HS-27A (cell line): ENCODE results near the gene RBM20.

Experiments used
- DNase-seq: peaks from one replicate; pipeline ENCODE4 v3.0.0-alpha.2; 2012; ENCODE audit warnings: low read depth, missing footprints

Gene RBM20

DNA sequence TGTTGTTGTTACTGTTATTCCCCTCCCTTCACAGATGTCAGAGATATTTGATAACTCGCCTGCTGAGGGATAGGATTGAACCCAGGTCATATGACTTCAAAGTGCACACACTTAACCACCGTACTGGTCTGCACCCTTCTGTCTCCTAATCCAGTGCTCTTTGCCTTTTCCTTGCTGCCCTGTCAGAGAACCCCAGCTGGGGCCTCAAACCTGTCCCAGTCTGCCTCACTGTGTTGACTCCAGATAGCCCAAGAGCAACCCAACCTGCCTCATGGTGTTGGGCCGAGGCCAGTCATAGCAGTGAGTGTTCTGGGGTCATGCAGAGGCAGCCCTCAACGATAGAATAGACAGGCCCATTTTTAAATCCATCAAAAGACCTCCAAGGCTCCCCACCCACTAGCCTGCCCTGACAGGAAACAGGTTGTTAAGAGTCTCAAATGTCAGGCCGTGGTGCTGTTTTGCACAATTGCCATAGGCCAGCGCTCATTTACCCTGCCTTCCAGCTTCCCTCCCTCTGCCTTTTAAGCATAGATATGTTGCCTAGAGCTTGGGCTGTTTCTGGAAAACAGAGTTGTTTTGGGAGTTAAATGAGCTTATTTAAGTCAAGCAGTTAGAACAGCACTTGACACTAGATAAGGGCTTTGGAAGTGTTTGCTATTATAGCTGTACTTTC is 190.6 kb downstream of the RBM20 start:
- DNase-seq: no peak

DNA sequence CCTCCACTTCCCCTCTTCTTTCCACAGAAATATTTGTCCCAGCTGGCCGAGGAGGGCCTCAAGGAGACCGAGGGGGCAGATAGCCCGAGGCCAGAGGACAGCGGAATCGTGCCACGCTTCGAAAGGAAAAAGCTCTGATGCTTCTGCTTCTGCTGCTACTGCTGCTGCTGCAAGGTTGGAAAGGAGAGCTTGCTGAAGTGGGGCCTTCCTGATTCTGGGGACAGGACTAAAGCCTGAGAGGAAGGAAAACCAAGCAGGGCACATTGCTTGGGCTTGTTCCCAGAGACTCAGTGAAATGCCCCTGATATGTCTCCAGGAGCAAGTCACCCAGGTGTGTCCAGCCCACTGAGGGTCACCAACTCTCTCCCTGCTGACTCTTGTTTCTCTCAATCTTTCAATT is 191.7 kb downstream of the RBM20 start:
- DNase-seq: no peak

DNA sequence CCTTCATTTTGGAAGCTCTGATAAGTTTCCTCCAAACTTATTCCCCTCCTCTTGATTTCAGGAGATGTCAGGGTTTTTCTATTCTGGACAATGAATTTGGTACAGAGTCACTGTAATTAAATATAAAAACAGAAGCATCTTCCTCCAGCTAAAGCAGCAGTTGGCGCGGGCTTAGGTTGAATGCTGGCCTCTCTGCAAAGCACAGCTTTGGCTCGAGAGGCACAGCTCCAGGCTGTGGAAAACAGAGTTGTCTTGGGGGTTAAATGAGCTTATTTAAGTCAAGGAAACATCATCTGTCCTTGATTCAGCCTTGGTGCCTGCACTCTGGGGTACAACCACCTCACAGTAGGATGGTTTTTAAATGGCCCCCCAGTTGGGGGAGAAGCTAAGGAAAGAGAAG is 192.6 kb downstream of the RBM20 start:
- no peak for DNase-seq

DNA sequence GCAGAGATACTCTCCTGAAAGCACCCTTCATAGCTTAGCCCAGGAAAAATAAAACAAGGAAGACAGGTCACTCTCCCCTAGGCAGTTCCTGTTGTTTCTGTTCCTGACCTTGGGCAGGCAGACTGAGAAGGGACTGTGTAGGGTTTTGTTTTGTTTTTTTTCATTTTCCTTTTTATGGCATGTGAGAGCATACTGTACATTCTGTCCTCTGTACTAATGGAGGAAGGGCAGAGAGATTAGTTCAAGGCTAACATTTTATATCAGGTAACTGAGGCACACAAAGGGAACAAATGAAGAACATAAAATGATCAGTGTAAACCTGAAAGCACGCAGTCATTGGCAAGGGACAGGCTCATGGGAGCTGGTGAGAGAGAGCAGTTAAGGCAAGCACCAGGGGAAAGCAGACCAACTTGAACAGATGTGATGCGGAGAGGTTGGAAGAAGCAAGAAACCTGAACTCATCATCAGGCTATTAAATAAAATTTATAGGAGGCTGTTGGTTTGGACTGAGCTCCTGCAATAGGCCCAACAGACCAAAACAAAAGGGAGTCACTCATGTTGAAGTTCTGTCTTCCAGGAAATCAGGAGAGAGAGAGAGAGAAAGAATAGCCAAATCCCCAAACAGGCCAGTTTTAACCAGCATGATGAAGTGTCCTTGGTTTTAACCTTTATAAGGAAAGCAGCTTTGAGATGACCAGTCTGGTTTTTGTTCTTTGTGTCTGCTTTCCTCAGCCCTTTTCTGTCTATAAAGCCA is 193.5 kb downstream of the RBM20 start:
- DNase-seq: no peak

DNA sequence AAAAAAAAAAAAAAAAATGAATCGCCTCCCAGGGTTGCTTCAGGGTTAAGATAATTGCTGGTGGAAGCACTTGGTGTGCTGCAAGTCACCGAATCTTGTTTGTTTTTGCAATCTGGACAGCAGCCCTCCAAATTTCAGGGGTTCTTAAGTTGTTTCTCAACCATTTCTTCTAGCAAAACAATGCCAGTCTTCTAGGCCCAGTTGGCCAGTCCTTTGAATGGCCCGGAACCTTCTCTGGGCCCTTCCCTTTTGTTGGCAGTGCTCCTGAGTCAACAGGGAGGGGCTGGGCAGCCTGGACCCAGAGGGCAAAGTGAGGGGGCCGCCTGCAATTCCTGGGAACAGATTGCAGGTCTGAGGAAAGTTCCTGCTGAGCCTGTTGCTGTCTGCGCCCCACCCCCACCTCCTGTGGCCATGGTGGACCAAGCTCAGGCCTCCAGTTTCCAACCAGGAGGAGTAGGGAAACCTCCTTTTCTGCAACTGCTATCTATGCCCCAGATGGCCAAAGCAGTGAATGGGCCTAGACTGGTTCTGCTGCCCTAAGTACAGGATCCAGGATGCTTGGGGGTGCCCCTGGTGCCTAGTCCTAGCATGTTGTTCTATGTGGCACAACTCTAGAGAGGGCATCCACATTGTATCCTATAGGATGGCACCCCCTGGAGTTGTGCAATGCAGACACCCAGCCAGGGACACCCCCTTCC is 196.2 kb downstream of the RBM20 start:
- no peak for DNase-seq

DNA sequence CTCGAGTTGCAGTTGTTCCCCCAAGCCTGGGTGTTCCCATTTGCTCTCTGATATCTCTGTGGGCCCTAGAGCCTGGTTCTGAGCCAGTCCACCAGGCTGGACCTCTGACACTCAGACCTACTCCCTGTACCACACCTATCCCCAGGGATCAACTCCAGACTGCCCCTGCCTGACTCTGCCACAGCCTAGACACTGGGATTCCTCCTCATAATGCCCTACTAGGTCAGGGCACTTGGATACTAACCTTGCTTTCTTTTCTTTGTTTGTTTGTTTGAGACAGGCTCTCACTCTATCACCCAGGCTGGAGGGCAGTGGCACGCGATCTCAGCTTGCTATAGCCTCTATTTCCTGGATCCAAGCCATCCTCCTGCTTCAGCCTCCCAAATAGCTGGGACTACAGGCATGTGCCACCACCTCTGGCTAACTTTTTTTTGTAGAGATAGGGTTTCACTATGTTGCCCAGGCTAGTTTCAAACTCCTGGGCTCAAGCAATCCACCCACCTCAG is 196.8 kb downstream of the RBM20 start:
- no peak for DNase-seq

DNA sequence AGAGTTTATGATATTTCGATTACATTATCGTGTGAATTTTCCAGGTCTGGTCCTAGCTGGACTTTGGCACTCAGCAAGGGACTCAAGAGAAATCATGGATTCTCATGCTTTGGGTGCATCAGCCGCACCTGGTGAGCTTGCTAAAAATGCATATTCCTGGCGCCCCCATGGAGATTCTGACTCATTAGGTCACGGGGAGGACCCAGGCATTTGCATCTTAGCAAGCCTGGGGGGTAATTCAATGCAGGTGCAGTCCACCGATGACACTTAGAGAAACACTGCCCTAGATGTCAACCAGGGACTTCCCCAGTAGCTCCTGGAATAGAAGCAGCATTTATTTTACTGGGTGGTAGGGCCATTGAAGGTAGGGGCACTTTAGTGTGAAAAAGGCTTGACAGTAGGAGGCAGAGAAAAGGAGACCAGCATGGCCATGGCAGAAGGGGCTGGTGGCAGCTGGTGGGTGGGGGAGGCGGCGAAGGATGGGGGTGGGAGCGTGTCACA is 197.7 kb downstream of the RBM20 start:
- no peak for DNase-seq

DNA sequence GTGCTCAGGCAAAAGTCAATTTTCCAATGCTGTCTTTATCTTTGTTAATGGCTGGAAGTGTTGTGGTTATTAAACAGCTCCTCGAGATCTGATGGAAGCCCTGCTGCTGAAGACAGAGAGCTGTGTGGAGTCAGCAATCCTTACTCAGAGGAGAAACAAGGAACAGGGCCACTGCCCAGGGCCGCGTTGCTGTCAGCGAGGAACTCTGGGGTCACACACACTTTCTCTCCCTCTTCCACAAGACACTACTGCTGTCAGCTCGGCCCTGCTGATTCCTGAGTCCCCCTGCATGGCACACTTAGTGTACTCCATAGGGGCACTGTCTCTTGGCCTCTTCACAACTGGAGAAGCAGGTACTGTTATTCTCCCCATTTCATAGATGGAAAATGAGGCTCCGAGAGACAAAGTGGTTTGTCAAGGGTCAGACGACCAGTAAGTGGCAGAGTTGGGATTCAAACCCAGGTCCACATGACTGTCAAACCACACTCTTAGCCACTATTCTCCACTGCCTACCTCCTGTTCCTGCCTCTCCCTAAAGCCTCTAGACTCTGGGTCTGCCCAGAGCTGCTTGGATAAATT is 198.3 kb downstream of the RBM20 start:
- no peak for DNase-seq

DNA sequence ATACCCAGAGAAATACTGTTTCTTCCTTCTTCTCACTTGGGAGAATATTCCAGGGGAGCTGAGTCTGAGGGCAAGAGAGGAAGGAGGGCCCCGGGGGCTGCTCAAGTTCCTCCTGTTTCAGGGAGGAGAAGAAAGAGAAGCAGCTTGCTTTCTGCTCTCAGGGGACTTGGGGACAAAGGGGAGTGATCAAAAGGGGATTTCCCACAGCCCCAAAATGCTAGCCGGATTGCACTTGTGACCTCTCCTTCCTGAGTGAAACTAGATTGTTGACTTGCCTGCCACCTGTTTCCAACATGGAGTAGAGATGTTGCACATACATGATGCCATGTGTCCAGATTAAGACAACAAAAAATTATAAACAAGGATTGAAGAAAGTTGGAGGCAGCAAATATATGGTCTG is 198.9 kb downstream of the RBM20 start:
- no peak for DNase-seq

DNA sequence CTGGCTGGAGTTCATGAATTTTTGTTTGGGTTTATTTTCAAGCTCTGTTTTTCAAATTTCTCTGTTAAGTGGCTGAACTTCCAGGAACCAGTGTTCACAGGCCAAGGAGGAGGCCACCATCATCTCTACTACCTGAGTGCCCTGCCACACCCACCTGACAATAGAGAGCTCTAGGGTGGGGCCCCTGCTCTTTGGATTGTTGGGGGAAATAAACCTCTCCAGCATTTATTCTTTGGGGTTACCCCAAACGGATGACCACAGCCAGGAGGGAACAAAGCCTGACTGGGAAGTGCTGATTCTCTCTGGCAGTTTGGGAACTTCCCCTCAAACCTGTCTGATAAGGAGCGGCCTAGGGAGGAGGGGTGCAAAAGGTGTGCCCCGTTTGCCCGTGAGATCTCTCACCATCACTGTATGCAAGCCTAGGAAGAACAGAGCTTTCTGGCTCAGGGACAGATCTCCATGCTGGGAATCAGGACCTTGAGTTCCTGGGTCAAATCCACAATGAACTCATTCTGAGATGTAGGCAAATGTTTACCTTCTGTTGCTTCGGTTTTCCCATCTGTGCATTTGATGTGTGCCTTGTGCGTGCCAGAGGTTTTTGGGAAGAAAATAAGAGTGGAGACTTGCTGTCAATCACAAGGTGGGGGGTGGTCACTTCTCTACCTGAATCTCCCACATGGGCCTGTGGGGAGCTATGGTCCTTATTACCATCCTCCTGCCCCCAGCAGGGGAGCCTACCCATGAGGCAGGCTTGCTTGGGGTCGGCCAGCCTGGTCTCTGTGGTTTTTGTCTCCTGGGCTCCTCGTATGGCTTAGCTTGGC is 199.9 kb downstream of the RBM20 start:
- DNase-seq: no peak

DNA sequence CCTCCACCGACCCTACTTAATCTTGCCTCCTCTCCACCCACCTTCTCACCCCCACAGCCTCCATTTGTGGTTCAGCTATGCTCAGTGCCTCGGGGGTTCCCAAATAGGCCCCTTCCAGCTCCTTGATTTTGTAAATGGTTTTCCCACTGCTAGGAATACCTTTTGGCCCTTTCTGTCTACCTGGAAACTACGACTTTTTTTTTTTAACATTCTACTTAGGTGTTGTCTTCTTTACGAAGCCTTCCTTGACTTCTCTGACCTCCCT is 200.4 kb downstream of the RBM20 start:
- no peak for DNase-seq

DNA sequence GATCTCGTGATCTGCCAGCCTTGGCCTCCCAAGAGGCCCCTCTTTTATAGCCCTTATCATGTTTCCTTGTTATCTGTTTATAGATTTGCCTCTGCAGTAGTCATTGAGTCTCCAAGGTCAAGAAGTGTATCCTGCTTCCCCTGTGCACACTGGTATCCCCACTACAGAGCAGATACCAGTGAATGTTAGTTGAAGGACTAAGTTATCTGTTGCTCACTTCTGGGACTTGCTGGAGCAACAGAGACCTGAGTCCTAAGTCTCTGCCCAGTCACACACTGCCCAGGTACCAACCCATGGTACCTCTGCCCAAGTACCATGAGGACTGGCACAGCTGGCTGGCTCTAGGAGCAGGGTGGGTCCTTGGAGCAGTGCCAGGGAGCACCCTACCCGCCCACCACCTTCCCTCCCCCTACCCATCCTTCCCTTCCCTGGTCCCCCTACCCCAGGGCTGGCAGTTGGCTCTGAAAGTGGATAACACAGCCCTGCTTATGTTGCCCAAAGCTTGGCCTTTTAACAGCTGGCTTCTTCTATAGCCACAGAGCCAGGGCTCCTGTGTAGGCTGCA is 201.1 kb downstream of the RBM20 start:
- no peak for DNase-seq

DNA sequence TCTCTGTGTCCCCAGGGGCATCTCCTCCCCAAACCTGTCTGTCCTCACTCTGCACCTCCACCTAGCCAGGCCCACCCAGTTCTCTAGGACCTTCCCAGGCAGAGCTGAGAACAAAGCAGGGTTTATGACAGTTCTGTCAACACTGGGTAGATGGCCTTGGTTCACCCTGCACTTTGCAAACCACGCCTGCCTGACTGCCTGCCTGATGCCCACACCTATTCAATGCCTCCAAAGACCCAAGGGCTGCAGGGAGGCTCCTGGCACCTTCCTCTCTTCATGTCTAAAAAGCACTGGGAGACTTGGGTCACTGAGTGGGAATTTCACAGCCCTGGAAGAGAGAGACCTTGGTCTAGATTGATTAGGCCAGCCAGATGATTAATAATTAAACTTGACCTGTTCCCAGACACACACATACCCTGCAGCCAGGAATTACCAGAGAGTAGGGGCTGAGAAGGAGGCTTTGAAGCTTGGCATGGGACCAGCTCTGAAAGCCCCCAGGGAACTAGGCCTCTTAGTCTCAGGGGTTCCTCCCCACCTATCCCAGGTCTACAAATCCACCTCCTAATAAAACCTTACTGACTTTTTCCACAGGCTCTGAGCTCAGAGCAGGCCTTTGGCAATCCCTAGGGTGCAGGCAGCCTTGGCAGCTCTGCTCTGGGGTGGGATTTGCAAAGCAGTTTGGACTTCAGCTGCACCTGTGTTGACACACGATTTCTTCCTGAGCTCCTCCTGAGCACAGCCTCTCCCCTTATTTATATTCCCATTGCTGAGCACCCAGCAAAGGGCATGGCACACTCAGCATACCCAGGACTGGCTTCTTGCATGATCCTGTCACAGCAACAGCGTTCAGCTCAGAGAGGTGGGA is 201.9 kb downstream of the RBM20 start:
- no peak for DNase-seq

DNA sequence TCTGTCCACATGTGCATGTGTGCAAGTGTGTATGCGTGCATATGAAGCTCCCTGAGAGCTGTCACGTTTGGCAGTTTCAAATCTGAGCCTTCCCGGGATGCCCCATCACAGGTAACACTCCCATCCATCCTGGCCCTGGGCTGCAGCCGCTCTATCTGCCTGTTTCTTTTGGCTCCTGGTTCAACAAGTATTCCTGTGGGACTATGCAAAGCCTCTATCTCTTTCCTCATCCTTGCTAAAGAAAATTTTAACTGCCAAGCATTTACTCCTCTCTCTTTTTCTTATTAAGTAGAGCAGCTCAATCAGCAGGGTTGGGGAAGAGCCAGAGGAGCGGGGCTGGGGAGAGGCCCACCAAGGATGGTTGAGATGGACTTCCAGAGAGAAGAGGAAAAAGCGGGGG is 203.2 kb downstream of the RBM20 start:
- no peak for DNase-seq

DNA sequence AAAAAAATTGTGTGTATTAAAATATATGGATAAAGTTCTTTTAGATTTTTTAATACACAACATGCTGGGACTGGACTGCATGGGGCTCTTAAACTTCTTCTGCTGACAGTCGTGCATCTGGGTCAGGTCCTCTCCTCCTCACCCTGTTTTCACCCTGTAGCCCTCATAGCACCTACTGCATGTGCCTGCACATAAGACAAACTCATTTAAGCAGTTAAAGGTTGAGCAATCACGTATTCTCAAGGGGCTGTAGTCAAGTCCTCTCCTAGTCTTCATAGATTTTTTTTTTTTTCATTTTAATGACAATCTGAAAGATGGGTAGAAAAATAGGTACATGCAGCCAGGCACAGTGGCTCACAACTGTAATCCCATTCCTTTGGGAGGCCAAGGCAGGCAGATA is 204.0 kb downstream of the RBM20 start:
- DNase-seq: no peak

DNA sequence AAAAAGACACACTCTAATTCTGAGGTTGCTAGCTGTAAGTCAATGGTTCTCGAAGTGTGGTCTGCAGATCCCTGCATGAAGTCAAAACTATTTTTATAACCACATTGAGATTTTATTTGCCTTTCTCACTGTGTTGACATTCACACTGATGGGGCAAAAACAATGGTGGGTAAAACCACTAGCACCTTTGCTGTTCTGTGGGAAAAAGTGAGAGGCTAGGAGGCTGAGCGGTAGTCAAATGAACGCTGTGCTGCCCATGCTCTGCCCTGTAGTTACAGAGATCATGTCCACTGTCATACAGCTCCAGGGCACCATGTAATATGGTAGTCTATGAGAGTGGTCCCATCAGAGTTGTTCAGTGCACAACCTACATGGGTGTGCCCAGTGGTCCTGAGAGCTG is 206.0 kb downstream of the RBM20 start:
- no peak for DNase-seq

DNA sequence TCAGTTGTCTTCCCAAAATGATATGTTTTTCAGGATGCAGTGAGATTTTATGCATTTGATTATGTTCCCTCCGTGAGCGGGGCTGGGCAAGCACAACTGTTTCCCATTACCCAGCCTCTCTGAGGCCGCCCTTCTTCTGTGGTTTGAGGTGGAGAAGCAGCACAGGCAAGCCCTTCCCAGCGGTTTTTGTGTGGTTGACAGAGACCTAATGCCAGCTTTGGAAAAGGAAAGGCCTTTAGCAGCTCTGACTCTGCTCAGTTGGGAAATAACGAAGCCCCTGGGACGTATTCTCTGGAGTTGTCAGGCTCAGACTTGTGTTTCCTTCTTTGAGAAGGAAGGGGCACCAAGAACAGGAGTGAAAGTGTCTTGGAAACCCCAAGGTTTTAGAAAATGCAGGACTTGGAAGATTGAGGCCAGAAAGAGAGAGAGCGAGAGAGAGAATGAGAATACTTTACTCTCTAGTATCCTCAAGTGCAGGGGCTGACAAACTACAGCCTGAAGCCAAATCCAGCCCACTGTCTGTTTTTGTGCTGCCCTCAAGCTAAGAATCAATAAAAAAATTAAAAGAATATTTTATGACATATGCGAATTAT is 207.0 kb downstream of the RBM20 start:
- DNase-seq: no peak

DNA sequence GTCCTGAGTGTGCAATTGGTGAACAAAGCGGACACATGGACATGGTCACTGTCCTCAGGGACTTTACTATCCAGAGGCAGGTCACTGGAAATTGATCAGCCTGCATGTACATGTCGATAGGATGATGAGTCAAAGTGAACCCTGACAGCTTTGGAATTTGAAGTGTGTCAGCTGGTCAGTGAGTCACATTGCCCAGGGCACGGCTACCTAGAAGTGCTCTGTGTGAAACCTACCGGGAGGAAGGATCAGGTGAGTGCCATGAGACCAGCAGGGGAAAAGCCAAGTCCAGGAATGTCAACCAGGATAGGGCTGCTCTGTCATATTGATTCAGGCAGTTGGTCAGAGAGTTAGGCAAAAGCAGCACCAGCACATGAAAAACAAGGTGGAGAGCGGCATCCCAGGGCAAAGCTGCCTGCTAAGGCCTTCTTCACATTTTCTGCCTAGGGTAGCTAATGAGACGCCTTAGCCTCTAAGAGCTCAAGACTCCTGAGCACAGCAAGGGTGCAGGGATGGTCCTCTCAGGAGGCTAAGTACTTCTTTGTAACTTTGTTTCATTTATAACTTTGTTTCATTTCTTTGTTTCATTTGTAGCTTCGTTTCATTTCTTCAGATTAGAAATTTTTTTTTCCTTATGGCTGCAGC is 208.2 kb downstream of the RBM20 start:
- no peak for DNase-seq

DNA sequence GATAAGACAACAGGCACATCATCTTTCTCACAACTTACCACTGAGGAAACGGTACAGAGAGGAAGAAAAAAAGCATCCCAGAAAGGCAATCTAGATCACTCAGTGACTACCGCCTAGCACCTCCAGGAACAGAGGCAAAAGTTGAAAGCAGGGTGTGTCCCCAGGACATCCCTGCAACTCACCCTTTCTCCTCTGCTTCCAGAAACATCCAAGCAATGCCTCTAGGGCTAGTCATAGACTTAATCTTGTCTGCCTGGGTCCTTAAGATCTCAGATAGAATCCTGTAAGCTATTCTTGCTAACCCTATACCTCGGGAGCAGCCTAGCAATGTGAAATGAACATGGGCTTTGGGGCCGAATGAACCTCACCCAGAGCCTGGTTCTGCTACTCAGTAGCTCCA is 208.8 kb downstream of the RBM20 start:
- no peak for DNase-seq
